IPS-18a (cell line): ENCODE data around the gene CPED1.
A peak's percentile ranks its signal among the peaks of the same experiment; 100 is the strongest.

ENCODE experiments used
- H3K27ac ChIP-seq: one replicate; pipeline ENCODE4 v1.5.1; 2013; ENCODE audit warnings: low read length
- H3K27me3 ChIP-seq: one replicate; pipeline ENCODE4 v1.6.1; 2013; ENCODE audit warnings: mild to moderate bottlenecking, low read length; ENCODE audit not compliant: control insufficient read depth, insufficient read depth
- H3K36me3 ChIP-seq: one replicate; pipeline ENCODE4 v1.6.1; 2013; ENCODE audit warnings: low read depth, low read length; ENCODE audit not compliant: control insufficient read depth
- H3K4me1 ChIP-seq: one replicate; pipeline ENCODE4 v1.6.1; 2013; ENCODE audit warnings: low read depth, low read length; ENCODE audit not compliant: control insufficient read depth
- H3K4me3 ChIP-seq: one replicate; pipeline ENCODE4 v1.5.1; 2013; ENCODE audit warnings: low read length
- H3K9ac ChIP-seq: one replicate; pipeline ENCODE4 v1.6.1; 2013; ENCODE audit warnings: mild to moderate bottlenecking, low read length, moderate library complexity
- H3K9me3 ChIP-seq: one replicate; pipeline ENCODE4 v1.6.1; 2013; ENCODE audit warnings: low read depth, low read length; ENCODE audit not compliant: control insufficient read depth

Gene CPED1

GRCh38 chr7:120951826-120952225 is 36.7 kb upstream of the CPED1 start:
- no peak overlapping the region for H3K27ac ChIP-seq
- H3K27me3 ChIP-seq, result no peaks in the 10 kb centered on the region
- no peaks in the 10 kb centered on the region for H3K9me3 ChIP-seq
- H3K4me3 ChIP-seq, result peak overlapping the region; percentile 97
- peaks cover 5% of the 10 kb centered on the region for H3K4me1 ChIP-seq
- peaks cover 33% of the 10 kb centered on the region for H3K36me3 ChIP-seq
- no peak overlapping the region for H3K9ac ChIP-seq

GRCh38 chr7:120955577-120956149 is 32.8 kb upstream of the CPED1 start:
- no peak overlapping the region for H3K27ac ChIP-seq
- H3K4me1 ChIP-seq, result peaks cover 9% of the 10 kb centered on the region
- H3K27me3 ChIP-seq, result no peaks in the 10 kb centered on the region
- H3K9me3 ChIP-seq, result no peaks in the 10 kb centered on the region
- H3K36me3 ChIP-seq, result peaks cover 33% of the 10 kb centered on the region
- no peak overlapping the region for H3K9ac ChIP-seq
- no peak overlapping the region for H3K4me3 ChIP-seq

DNA sequence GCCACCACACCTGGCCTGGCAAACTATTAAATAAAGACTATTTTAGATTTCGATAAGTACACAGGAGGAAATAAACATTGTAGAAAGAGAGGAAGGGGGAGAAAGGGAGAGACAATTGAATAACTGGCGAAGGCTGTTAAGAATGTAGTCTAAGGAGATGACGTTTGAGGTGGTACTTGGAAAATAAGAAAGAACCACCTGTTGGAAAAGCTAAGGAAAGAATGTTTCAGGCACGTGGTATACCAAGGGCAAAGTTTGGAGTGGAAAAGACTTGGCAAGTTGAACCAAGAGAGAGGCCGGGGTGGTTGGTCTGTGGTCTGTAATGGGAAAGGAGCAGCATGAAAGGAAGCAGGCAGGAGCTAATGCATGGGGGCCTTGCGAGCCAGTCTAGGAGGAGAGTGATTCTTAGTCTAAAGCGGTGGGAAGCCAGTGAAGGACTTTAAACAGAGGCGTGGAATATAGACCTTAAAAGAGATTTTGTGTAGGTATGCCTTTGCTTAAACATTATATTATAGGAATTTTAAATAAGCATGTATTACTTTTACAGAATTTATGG is 28.5 kb upstream of the CPED1 start:
- Histone ChIP-seq H3K4me1 (peaks cover 4% of the 10 kb centered on the region), H3K36me3 (peaks cover 22% of the 10 kb centered on the region), H3K27me3 (no peaks in the 10 kb centered on the region), H3K9me3 (no peaks in the 10 kb centered on the region), H3K4me3 (no peak overlapping the region), H3K27ac (no peak overlapping the region), H3K9ac (no peak overlapping the region)

DNA sequence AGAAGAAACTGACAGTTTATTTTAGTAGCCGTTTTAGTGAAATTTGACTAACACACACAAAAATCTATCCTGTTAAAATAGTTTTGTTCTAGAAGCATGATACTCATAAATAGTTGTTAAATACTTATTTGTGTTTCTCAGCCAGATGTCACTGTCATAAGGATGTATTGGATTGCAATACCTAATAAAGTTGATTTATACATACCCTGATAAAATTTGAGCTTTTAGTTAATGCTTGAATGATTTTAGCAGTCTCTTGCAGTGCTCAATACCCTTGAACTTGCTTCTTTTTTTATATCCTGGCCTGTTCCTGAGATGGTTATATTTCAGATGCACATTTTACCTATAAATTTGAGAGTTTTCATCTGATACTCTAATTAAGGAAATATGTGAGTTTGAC is 27.8 kb upstream of the CPED1 start:
- Histone ChIP-seq H3K9me3 (no peaks in the 10 kb centered on the region), H3K4me1 (peaks cover 4% of the 10 kb centered on the region), H3K27ac (no peak overlapping the region), H3K27me3 (no peaks in the 10 kb centered on the region), H3K9ac (no peak overlapping the region), H3K4me3 (no peak overlapping the region), H3K36me3 (peaks cover 19% of the 10 kb centered on the region)

- no peak overlapping the region for H3K27ac ChIP-seq
- H3K9ac ChIP-seq, result no peak overlapping the region
- peaks cover 14% of the 10 kb centered on the region for H3K36me3 ChIP-seq
- H3K4me3 ChIP-seq, result no peak overlapping the region
- no peaks in the 10 kb centered on the region for H3K9me3 ChIP-seq
- peaks cover 4% of the 10 kb centered on the region for H3K4me1 ChIP-seq
- no peaks in the 10 kb centered on the region for H3K27me3 ChIP-seq
Observed at GRCh38 chr7:120961638-120962173, 26.8 kb upstream of the CPED1 start.

DNA sequence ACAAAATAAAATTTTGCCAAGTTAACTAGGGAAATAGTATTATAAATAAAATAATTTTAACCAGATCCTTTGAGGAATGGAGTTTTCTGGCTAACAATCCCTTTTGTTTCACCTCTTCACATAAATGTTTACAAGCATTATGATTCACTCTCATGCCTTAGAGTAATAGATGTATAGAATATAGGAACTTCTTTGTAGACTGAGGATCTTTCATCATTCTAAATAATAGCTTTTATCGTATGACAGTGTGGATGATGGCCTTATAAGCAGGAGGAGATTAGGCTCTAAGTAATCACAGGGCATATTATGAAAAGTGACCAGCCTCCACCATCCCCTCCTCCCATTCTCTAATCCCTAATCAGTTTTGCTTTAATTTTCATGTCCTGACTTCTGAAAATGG is 24.4 kb upstream of the CPED1 start:
- peaks cover 1% of the 10 kb centered on the region for H3K4me1 ChIP-seq
- peaks cover 33% of the 10 kb centered on the region for H3K36me3 ChIP-seq

GRCh38 chr7:120966961-120967360 is 21.6 kb upstream of the CPED1 start:
- Histone ChIP-seq H3K4me3 (no peak overlapping the region), H3K27ac (no peak overlapping the region), H3K27me3 (no peaks in the 10 kb centered on the region), H3K9me3 (no peaks in the 10 kb centered on the region), H3K36me3 (peaks cover 51% of the 10 kb centered on the region), H3K4me1 (no peaks in the 10 kb centered on the region), H3K9ac (no peak overlapping the region)

More for the DNA sequence above, 24.4 kb upstream of the CPED1 start:
- Histone ChIP-seq H3K9me3 (no peaks in the 10 kb centered on the region), H3K27ac (no peak overlapping the region), H3K9ac (no peak overlapping the region), H3K27me3 (no peaks in the 10 kb centered on the region), H3K4me3 (no peak overlapping the region)

- Histone ChIP-seq H3K9ac (no peak overlapping the region), H3K36me3 (peaks cover 57% of the 10 kb centered on the region), H3K4me1 (no peaks in the 10 kb centered on the region), H3K4me3 (no peak overlapping the region), H3K27ac (no peak overlapping the region), H3K27me3 (no peaks in the 10 kb centered on the region), H3K9me3 (no peaks in the 10 kb centered on the region)
Observed at GRCh38 chr7:120973849-120974248, 14.7 kb upstream of the CPED1 start.

- H3K27me3 ChIP-seq, result no peaks in the 10 kb centered on the region
- peaks cover 9% of the 10 kb centered on the region for H3K36me3 ChIP-seq
- no peak overlapping the region for H3K4me3 ChIP-seq
- H3K4me1 ChIP-seq, result no peaks in the 10 kb centered on the region
- H3K27ac ChIP-seq, result no peak overlapping the region
- H3K9me3 ChIP-seq, result no peaks in the 10 kb centered on the region
- H3K9ac ChIP-seq, result no peak overlapping the region
Observed at GRCh38 chr7:120979765-120980499, 8.6 kb upstream of the CPED1 start.

DNA sequence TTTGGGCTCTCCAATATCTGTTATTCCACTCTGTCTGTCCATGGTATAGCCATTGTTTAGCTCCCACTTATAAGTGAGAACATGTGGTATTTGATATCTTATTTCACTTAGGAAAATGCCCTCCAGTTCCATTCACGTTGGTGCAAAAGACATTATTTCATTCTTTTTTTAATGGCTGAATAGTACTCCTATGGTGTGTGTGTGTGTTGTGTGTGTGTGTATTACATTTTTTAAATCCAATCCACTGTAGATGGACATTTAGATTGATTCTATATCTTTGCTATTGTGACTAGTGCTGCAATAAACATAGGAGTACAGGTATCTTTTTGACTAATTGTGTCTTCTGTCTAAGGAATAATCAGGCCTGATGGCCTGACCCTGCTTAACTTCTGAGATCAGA is 7.4 kb upstream of the CPED1 start:
- H3K9me3 ChIP-seq, result no peaks in the 10 kb centered on the region
- H3K27me3 ChIP-seq, result no peaks in the 10 kb centered on the region
- H3K4me3 ChIP-seq, result no peak overlapping the region
- no peak overlapping the region for H3K27ac ChIP-seq
- H3K4me1 ChIP-seq, result no peaks in the 10 kb centered on the region
- H3K9ac ChIP-seq, result no peak overlapping the region
- peaks cover 4% of the 10 kb centered on the region for H3K36me3 ChIP-seq

DNA sequence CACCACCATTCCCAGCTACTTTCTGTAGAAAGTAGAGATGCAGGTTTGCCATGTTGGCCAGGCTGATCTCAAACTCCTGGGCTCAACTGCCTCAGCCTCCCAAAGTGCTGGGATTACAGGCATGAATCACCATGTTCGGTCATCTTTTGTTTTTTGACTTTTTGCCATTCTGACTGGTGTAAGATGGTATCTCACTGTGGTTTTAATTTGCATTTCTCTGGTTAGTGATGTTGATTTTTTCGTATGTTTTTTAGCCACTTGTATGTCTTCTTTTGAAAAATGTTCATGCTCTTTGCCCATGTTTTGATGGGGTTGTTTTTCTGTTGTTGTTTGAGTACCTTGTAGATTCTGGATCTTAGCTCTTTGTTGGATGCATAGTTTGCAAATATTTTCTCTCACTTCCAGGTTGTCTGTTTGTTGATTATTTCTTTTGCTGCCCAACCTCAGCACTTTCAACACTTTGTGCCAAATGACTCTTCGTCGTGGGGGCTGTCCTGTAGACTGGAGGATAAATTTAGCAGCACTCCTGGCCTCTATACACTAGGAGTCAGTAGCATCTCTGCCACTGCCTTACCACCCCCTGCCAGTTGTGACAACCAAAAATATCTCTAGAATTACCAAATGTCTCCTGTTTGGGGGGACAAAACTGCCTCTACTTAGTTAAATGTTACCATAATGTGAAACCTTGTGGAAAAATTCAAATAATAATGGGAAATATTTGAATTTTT is 6.5 kb upstream of the CPED1 start:
- Histone ChIP-seq H3K4me1 (no peaks in the 10 kb centered on the region), H3K4me3 (no peak overlapping the region), H3K36me3 (no peaks in the 10 kb centered on the region), H3K9me3 (no peaks in the 10 kb centered on the region), H3K27ac (no peak overlapping the region), H3K27me3 (no peaks in the 10 kb centered on the region), H3K9ac (no peak overlapping the region)
